Measurements from ENCODE around the gene EHMT2.

The EHMT2 gene

DNA sequence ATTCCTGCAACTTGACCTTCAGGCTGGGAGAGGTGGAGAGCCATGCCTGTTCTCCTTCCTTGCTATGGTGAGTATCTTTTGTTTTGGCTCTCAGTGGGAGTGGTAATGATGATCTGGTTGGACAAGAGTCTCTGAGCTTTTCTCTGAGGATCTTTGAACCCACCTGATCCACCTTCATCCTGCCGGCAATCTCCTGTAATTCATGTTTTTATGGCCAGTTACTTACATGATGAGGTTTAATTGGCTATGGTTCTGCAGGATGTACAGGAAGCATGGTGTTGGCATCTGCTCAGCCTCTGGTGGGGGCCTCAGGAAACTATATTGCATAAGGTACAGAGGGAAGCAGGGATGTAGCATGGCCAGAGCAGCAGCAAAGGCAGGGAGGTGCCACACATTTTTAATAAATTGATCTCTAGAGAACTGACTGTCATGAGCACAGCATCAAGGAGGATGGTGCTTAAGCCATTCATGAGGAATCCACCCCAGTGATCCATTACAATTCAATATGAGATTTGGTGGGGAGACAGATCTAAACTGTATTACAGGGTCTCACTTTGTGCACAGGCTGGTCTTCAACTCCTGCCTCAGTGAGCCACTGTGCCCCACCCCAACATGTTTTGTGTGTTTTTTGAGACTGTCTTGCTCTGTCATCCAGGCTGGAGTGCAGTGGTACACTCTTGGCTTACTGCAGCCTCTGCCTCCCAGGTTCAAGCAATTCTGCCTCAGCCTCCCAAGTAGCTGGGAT, 60.0 kb downstream of the EHMT2 start:
- peak overlapping the region; percentile 94 for H3K4me3 ChIP-seq (ENCODE audit: low read length)
- TF ChIP-seq, protein P1, sequence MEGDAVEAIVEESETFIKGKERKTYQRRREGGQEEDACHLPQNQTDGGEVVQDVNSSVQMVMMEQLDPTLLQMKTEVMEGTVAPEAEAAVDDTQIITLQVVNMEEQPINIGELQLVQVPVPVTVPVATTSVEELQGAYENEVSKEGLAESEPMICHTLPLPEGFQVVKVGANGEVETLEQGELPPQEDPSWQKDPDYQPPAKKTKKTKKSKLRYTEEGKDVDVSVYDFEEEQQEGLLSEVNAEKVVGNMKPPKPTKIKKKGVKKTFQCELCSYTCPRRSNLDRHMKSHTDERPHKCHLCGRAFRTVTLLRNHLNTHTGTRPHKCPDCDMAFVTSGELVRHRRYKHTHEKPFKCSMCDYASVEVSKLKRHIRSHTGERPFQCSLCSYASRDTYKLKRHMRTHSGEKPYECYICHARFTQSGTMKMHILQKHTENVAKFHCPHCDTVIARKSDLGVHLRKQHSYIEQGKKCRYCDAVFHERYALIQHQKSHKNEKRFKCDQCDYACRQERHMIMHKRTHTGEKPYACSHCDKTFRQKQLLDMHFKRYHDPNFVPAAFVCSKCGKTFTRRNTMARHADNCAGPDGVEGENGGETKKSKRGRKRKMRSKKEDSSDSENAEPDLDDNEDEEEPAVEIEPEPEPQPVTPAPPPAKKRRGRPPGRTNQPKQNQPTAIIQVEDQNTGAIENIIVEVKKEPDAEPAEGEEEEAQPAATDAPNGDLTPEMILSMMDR (conservative IDR thresholded peaks at IDR 0.05; ENCODE audit: low read length), result no peak
- DNase-seq (ENCODE audit: low read depth), result no peak

DNA sequence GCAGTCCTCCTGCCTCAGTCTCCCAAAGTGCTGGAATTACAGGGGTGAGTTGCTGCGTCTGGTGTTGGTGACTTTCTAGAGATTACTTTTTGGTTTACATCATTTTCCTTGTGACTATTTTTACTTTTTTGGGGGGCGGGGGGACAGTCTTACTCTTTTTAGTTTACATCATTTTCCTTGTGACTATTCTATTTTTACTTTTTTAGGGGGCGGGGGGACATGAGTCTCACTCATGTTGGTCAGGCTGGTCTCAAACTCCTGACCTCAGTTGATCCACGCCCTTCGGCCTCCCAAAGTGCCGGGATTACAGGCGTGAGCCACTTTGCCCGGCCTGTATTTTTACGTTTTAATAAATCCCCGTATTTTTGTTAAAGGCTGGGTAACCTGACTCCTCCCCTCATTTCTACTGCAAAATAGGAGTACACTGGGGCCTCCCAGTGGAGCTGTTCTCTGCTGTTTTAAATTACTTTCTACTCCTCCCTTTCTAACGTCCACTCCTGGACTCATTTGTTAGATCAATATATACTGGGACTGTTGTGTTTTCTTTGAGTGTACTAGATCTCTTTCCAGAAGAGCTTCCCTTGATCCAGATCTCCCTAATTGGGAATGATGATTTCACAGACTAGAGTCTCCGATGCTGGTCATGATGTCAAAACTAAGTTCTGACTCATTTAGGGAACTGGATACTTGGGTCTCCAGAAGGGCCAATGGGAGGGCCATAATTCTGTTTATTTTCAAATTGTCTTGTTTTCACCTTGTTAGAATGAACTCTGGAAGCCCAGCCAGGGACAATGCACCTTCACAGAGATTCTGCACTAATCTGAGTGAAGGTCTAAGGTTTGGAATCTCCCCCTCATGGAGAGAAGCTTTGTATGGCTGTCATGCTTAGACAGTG, 60.8 kb downstream of the EHMT2 start:
- DNase-seq (ENCODE audit: low read depth), result peak; percentile 34
- peak overlapping the region; percentile 94 for H3K4me3 ChIP-seq (ENCODE audit: low read length)
- TF ChIP-seq, protein P1 (conservative IDR thresholded peaks at IDR 0.05; ENCODE audit: low read length), result peak; percentile 25; the same call in 1 of the 2 replicates

DNA sequence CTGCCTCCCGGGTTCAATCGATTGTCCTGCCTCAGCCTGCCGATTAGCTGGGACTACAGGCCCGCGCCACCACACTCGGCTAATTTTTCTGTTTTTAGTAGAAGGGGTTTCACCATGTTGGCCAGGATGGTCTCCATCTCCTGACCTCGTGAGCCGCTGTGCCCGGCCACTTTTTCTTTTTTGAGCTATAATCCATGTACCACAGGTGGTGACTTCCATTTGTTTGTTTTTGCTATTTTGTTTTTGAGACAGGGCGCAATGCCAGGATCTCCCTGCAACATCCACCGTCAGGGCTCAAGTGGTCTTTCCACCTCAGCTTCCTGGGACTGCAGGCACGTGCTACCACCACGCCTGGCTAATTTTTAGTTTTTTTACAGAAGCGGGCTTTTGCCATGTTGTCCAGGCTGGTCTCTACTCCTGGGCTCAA, 61.4 kb downstream of the EHMT2 start:
- DNase-seq (ENCODE audit: low read depth), result no peak
- TF ChIP-seq, protein P1 (conservative IDR thresholded peaks at IDR 0.05; ENCODE audit: low read length), result no peak
- peak overlapping the region; percentile 94 for H3K4me3 ChIP-seq (ENCODE audit: low read length)

DNA sequence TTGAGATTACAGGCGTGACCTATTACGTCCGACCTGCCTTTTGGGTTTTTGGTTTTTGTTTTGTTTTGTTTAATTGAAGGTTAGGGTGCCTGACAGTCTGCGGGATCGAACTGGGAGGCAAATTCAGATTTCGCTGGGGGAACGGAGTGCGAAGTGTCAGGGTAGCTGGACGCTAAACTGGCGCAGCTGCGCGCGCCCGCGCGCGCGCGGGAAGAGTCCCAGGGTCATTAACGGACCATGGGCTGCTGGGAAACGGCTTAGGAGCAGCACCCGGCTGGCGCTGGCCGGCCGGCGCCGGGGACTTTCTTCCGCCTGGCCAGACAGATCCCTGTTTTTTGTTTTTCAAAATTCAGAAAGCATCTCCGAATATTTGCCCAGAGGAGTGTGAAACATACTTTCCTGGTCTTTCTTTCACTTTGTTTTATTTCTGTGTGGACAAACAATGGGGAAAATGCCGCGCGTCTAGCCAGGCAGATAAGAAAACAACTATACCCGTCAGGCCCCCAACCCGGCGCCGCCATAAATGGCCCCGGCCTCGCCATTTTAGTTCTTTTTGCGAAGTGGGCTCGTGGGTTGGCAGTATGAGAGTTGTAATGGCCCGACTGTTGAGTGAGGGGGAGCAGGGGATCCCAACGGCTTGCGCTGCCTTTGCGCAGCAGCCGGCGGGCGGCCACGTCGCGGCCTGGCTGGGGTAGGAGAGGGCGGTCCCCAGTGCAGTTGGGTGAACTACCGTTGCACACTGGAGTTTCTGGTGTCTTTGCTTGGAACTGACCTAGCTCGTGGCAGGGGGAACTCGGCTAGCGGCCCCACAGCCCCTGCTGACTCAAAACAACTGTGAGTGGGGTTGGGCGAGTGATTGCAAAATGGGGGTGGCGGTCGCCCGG, 62.9 kb downstream of the EHMT2 start:
- TF ChIP-seq, protein P1 (conservative IDR thresholded peaks at IDR 0.05; ENCODE audit: low read length), result no peak
- peak overlapping the region; percentile 94 for H3K4me3 ChIP-seq (ENCODE audit: low read length)
- peak; percentile 85 for DNase-seq (ENCODE audit: low read depth)

DNA sequence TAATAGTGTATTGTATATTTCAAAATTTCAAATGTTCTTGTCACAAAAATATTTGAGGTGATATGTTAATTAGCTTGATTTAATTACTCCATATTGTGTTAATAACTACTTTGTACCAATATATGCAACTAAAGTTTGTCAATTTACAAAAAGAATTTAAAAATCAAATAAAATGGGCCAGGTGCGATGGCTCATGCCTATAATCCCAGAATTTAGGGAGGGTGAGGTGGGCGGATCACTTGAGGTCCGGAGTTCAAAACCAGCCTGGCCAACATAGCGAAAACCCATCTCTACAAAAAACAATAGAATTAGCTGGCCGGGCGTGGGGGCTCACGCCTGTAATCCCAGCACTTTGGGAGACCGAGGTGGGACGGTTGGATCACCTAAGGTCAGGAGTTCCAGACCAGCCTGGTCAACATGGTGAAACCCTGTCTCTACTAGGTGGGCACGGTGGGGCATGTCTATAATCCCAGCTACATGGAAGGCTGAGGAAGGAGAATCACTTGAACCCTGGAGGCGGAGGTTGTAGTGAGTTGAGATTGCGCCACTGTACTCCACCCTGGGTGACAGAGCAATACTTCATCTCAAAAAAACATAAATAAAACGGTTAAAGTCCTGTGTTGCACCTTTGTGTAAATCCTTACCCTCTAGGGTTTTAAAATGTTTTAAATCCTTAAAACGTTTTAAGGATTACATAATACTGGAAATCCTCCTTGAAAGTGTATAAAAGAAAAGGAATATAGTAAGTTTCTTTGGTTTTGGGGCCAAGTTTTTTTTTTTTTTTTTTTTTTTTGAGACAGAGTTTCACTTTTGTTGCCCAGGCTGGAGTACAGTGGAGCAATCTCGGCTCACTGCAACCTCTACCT, 65.9 kb downstream of the EHMT2 start:
- H3K4me3 ChIP-seq (ENCODE audit: low read length), result peak overlapping the region; percentile 69
- DNase-seq (ENCODE audit: low read depth), result no peak
- TF ChIP-seq, protein P1 (conservative IDR thresholded peaks at IDR 0.05; ENCODE audit: low read length), result no peak

DNA sequence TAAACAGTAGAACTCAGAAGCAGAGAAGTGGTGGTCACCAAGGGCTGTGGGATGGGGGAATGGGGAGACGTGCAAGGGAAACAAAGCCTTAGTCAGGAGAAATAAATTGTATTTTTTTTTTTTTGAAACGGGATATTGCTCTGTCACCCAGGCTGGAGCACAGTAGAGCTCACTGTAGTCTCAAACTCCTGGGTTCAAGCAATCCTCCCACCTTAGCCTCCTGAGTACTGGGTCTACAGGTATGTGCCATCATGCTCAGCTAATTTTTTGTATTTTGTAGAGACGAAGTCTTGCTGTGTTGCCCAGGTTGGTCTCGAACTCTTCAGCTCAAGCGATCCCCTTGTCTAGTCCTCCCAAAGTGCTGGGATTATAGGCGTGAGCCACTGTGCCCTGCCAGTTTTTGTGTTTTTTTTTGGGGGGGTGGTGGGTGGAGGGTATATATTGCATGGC, 66.6 kb downstream of the EHMT2 start:
- DNase-seq (ENCODE audit: low read depth), result no peak
- TF ChIP-seq, protein P1 (conservative IDR thresholded peaks at IDR 0.05; ENCODE audit: low read length), result no peak
- H3K4me3 ChIP-seq (ENCODE audit: low read length), result peak overlapping the region; percentile 69

All from AG10803 (cell line).